ENCODE measurements around the gene OR56A3.

OR56A3 gene

GRCh38 chr11:5983443-5983842, 41.4 kb downstream of the OR56A3 start:
- no peak for DNase-seq

- no peak for DNase-seq
These were observed 44.8 kb downstream of the OR56A3 start, which contains the start of gene OR52L1 for GRCh38 chr11:5986885-5987284. Gene OR52L1 (minus strand): TSS chr11:5986985. CDS start chr11:5986930, 55 bp downstream.

- no peak for DNase-seq
These were observed 47.2 kb downstream of the OR56A3 start for GRCh38 chr11:5989203-5989602.

GRCh38 chr11:5992150-5992549, 50.1 kb downstream of the OR56A3 start:
- no peak for DNase-seq

- no peak for DNase-seq
These were observed 50.7 kb downstream of the OR56A3 start for GRCh38 chr11:5992604-5993251.

GRCh38 chr11:5994791-5995190, 52.7 kb downstream of the OR56A3 start:
- DNase-seq = no peak
